Calu3 (cell line): ENCODE data around the gene ALDH1L1. TPM values are rescaled to one million over a fixed set of nuclear protein-coding genes. Genes with fewer than 3 reads are reported as not detected.

ENCODE experiments used
- BruUV-seq: library from RNA; stranded (reverse); fragments of 400-500 nt; replicated peaks from 2 replicates; lab custom pipeline; 2021; lab: Mats Ljungman, UMichigan
- CTCF ChIA-PET: fragments of 300-600 bp; sonication (Branson Sonifier 250); formaldehyde crosslinking; loops from one replicate; lab custom pipeline; 2022; ENCODE audit warnings: antibody characterized with exemption; lab: Charles Lee
- DNase-seq: peaks from one replicate; pipeline ENCODE4 v3.0.0; 2022
- H3K27ac Mint-ChIP-seq: one replicate; pipeline ENCODE4 v1.8.0; 2022; ENCODE audit warnings: mixed read lengths; ENCODE audit not compliant: unreplicated experiment
- H3K27me3 Mint-ChIP-seq: one replicate; pipeline ENCODE4 v1.8.0; 2022; ENCODE audit warnings: mixed read lengths; ENCODE audit not compliant: unreplicated experiment
- H3K36me3 Mint-ChIP-seq: one replicate; pipeline ENCODE4 v1.8.0; 2022; ENCODE audit warnings: mild to moderate bottlenecking, moderate library complexity, mixed read lengths; ENCODE audit not compliant: insufficient read depth, unreplicated experiment
- H3K4me1 Mint-ChIP-seq: one replicate; pipeline ENCODE4 v1.8.0; 2022; ENCODE audit warnings: mild to moderate bottlenecking, low read depth, mixed read lengths; ENCODE audit not compliant: unreplicated experiment
- H3K4me3 Mint-ChIP-seq: one replicate; pipeline ENCODE4 v1.8.0; 2022; ENCODE audit warnings: mild to moderate bottlenecking, low read depth, moderate library complexity, mixed read lengths; ENCODE audit not compliant: unreplicated experiment
- H3K9me3 Mint-ChIP-seq: one replicate; pipeline ENCODE4 v1.8.0; 2022; ENCODE audit warnings: low read depth, mixed read lengths; ENCODE audit not compliant: unreplicated experiment
- intact Hi-C: fragments of 100-400 bp; cut with micrococcal nuclease; formaldehyde crosslinking; loops from one replicate; pipeline ENCODE4 v1.10.0; 2022; ENCODE audit not compliant: unreplicated experiment
- total RNA-seq: library from RNA; stranded (reverse); gene quantifications from 2 replicates; pipeline ENCODE4 v1.2.3, GENCODE V29; 2022
- TF ChIP-seq, protein P1 (sequence below): fragments of 200-600 bp; IDR thresholded peaks from one replicate; pipeline ENCODE4 v1.8.0; 2022; ENCODE audit warnings: antibody characterized with exemption; ENCODE audit not compliant: unreplicated experiment

Gene ALDH1L1
- total RNA-seq, 1 experiment from 2014 or later = 4.4 TPM

DNA sequence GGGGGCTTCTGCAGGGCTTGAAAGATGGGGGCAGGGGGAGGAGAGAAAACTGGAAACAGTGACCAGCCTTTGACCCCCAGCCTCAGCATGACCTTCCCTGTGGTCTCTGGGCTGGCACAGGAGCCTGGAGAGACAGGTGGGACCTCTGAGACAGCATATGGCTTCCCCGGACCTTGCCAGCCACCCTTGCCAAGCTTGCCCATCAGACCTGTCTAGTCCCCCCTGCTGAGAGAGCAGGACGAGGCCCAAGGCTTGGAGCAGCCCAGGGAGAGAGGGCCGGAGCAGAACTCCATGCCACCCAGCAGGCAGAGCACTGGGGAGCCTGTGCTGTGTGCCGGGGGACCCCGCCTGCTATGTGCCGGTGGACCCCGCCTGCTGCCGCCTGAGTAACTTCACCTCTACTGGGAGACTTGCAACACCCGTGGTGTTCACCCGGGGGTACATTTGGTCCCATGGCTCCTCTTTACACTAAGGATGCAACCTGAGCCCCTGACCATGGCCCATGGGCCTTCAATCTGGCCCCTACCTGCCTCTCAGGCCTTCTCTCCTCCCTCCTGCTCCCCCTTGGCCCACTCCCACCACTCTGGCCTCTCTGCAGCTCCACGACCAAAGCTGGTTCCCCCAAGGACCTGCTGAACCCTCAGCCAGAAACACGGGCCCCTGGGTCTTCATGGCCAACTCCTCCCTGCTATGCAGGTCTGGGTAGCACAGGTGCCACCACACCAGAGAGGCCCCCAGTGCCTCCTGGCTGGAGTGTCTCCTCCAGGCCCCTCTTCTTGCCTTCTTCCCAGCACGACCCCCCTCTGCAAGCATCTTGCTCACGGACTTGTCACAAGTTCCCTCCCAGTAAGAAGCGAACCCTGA lies 75.4 kb downstream of the ALDH1L1 start:
- intact Hi-C loops = no loop called here
- H3K27ac Mint-ChIP-seq = no peak overlapping the region
- no TSS peak for BruUV-seq
- no peaks in the 10 kb centered on the region for H3K36me3 Mint-ChIP-seq
- CTCF ChIA-PET = no interaction called here
- no peaks in the 10 kb centered on the region for H3K4me1 Mint-ChIP-seq
- H3K4me3 Mint-ChIP-seq = no peak overlapping the region
- H3K9me3 Mint-ChIP-seq = no peaks in the 10 kb centered on the region
- H3K27me3 Mint-ChIP-seq = no peaks in the 10 kb centered on the region
- TF ChIP-seq, protein P1, sequence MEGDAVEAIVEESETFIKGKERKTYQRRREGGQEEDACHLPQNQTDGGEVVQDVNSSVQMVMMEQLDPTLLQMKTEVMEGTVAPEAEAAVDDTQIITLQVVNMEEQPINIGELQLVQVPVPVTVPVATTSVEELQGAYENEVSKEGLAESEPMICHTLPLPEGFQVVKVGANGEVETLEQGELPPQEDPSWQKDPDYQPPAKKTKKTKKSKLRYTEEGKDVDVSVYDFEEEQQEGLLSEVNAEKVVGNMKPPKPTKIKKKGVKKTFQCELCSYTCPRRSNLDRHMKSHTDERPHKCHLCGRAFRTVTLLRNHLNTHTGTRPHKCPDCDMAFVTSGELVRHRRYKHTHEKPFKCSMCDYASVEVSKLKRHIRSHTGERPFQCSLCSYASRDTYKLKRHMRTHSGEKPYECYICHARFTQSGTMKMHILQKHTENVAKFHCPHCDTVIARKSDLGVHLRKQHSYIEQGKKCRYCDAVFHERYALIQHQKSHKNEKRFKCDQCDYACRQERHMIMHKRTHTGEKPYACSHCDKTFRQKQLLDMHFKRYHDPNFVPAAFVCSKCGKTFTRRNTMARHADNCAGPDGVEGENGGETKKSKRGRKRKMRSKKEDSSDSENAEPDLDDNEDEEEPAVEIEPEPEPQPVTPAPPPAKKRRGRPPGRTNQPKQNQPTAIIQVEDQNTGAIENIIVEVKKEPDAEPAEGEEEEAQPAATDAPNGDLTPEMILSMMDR = no peak
- DNase-seq = no peak

DNA sequence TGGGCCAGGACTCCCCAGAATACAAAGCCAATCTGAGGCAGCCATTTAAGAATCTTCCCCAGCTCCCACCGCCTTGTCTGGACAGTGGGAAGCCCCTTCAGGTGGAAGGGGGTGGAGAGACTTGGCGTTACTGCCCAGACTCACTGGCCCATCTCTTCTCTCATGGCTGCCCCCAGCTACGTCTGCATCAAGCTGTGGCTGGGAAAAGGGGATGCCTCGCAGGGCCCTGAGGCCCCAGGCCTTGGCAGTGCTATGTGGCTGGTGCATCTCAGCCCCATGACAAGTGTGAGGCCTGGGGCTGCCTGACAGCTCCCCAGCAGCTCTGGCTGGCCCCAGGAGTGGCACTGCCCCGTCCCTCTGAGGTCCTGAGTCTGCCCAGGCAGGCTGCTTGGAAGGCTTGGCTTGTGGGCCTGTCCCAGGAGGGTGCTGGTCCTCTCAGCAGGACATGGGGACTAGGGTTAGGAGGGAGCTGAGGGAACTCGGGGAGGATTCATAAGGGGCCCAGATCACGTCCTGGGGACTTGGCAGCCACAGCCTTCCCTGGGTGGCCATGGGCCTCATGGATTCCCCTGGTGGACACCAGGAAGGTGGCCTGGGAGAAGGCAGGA lies 76.3 kb downstream of the ALDH1L1 start:
- CTCF ChIA-PET = interaction anchor here (0.6 kb wide), 1 partner anchor 646 kb away, joined by 3 read pairs; no protein-coding TSS in a partner anchor
- no TSS peak for BruUV-seq

DNA sequence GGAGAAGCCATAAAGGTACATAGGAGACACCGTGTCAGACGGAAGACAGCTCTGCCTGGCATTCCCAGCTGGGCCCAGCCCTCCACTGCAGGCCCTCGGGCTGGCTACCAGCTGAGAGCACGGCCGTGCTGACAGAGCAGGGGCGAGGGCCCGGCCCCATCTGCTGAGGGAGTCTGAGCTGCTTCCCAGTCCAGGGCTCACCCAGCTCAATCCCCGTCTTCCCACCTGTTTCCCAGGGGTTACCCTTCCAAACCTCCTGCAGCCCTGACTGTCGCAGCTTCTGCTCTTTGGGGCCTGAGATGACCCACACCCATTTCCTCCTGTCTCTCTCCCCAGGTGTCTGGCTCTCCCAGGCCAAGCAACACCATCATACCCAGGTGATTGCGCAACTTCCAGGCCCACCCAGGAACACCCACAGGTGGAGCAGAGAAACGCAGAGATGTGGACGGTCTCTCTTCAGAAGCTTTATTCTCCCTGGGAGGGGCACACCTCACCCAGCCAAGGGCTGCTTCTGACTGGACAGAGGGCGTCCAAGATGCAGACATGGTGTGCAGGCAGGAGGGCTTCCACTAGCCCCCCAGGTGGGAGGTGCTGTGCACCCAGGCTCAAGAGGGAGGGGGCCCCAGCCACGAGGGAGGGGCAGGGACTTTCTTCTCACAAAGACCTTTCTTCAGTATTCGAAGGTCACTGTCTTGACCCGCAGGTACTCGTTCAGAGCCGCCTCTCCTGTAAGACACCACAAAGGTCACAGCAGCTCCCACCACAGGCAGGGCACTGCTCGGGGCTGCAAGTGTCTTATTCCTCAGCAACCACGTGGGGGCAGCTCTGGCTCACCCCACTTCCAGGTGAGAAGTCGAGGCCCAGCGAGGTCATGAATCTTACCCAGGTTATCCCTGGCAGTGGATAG lies 77.0 kb downstream of the ALDH1L1 start:
- H3K27me3 Mint-ChIP-seq = no peaks in the 10 kb centered on the region
- TF ChIP-seq, protein P1 = no peak
- H3K36me3 Mint-ChIP-seq = no peaks in the 10 kb centered on the region
- H3K4me3 Mint-ChIP-seq = no peak overlapping the region
- no peak overlapping the region for H3K27ac Mint-ChIP-seq
- no TSS peak for BruUV-seq
- no peaks in the 10 kb centered on the region for H3K9me3 Mint-ChIP-seq
- intact Hi-C loops = no loop called here
- CTCF ChIA-PET = interaction anchor here (0.6 kb wide), 2 partner anchors 647 to 1060 kb away, joined by 3 read pairs; no protein-coding TSS in a partner anchor
- no peak for DNase-seq
- no peaks in the 10 kb centered on the region for H3K4me1 Mint-ChIP-seq

More for the DNA sequence above, 76.3 kb downstream of the ALDH1L1 start:
- TF ChIP-seq, protein P1 = no peak
- Mint-ChIP-seq H3K27ac (no peak overlapping the region), H3K4me3 (no peak overlapping the region), H3K36me3 (no peaks in the 10 kb centered on the region), H3K4me1 (no peaks in the 10 kb centered on the region), H3K9me3 (no peaks in the 10 kb centered on the region), H3K27me3 (no peaks in the 10 kb centered on the region)
- no peak for DNase-seq
- intact Hi-C loops = no loop called here

DNA sequence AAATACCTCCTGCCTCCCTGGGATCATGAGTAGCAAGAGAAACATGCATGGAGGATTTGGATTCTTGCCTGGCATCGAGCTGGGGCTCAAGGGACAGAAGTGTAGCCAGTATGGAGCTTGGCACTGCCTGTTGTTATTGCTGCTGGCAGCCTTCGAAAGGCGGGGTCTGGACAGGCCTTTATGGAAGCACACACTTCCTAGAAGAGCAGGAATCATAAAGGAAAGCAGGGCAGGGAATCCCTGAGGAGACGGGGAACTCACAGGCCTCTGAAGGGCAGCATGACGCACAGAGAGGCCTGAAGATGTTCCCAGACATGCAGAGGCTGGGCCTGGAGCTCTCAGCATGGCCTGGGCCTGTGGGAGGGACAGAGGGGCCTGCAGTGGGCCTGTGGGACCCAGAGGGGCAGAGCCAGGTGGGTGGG lies 77.8 kb downstream of the ALDH1L1 start:
- no peaks in the 10 kb centered on the region for H3K36me3 Mint-ChIP-seq
- H3K9me3 Mint-ChIP-seq = peaks cover 4% of the 10 kb centered on the region
- CTCF ChIA-PET = interaction anchor here (0.5 to 0.6 kb wide), 2 partner anchors 266 to 1059 kb away, joined by 3 to 5 read pairs; no protein-coding TSS in a partner anchor
- no peaks in the 10 kb centered on the region for H3K4me1 Mint-ChIP-seq
- no peak for DNase-seq
- no peak overlapping the region for H3K27ac Mint-ChIP-seq
- intact Hi-C loops = no loop called here
- no TSS peak for BruUV-seq
- no peak overlapping the region for H3K4me3 Mint-ChIP-seq
- no peaks in the 10 kb centered on the region for H3K27me3 Mint-ChIP-seq
- TF ChIP-seq, protein P1 = no peak
